ENCODE data around the gene ATP5PB.
A peak's percentile ranks its signal among the peaks of the same experiment; 100 is the strongest.

Gene ATP5PB

DNA sequence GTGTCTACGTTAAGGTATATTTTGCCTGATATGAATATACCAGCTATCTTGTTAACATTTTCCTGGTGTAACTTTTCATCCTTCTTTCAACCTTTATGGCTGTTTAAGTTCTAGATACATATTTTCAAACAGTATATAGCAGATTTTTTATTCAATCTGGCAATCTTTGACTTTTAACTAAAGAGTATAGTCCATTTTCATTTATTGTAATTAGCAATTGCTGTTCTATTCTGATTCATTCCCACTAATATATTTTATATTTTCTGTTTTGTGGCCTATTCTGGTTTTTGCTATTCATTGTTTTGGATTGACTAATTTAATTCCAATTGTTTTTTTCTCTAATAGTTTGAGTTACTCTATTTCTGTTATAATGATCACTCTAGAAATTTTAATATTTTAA is 17.2 kb downstream of the ATP5PB start:
- TF ChIP-seq, protein P1, sequence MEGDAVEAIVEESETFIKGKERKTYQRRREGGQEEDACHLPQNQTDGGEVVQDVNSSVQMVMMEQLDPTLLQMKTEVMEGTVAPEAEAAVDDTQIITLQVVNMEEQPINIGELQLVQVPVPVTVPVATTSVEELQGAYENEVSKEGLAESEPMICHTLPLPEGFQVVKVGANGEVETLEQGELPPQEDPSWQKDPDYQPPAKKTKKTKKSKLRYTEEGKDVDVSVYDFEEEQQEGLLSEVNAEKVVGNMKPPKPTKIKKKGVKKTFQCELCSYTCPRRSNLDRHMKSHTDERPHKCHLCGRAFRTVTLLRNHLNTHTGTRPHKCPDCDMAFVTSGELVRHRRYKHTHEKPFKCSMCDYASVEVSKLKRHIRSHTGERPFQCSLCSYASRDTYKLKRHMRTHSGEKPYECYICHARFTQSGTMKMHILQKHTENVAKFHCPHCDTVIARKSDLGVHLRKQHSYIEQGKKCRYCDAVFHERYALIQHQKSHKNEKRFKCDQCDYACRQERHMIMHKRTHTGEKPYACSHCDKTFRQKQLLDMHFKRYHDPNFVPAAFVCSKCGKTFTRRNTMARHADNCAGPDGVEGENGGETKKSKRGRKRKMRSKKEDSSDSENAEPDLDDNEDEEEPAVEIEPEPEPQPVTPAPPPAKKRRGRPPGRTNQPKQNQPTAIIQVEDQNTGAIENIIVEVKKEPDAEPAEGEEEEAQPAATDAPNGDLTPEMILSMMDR (IDR thresholded peaks at IDR 0.05; ENCODE audit: insufficient read depth, low read depth, low read length, missing control alignments): no peak
- no peak for DNase-seq (ENCODE audit: low read depth)
- H3K4me3 ChIP-seq (ENCODE audit: low read depth, low read length): no peak overlapping the region

DNA sequence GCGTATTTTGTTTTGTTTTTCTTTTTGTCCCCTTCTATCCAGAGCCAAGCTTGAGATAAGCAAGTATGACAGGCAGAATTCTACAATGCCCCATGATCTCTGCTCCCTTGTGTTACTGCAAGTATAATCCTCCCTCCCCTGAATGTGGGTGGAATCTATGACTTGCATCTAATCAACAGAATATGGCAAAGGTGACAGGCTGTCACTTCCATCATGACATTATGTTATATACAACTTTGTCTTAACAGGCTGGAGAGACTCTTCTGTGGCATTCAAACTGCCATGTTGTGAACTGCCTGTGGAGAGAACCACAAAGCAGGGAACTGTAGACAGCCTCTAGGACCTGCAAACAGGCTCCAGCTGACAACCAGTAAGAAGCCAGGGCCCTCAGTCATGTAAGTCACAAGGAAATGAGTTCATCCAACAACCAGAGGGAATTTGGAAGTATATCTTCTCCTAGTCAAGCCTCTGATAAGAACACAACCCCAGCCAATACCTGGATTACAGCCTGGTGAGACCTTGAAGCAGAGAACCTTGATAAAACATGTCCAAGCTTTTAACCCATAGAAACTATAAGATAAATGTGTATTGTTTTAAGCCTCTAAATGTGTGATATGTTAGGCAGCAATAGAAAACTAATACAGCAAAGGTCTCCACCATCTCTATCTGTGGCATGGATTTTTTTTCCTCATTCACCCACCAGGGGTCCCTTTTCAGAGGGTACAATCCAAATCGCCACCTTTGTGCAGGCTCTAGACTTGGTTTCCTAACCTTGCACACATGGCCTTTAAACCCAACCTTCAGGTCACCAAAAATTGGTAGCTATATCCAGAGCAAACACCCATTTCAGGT is 18.8 kb downstream of the ATP5PB start:
- TF ChIP-seq, protein P1 (IDR thresholded peaks at IDR 0.05; ENCODE audit: insufficient read depth, low read depth, low read length, missing control alignments): no peak
- DNase-seq (ENCODE audit: low read depth): no peak
- no peak overlapping the region for H3K4me3 ChIP-seq (ENCODE audit: low read depth, low read length)

DNA sequence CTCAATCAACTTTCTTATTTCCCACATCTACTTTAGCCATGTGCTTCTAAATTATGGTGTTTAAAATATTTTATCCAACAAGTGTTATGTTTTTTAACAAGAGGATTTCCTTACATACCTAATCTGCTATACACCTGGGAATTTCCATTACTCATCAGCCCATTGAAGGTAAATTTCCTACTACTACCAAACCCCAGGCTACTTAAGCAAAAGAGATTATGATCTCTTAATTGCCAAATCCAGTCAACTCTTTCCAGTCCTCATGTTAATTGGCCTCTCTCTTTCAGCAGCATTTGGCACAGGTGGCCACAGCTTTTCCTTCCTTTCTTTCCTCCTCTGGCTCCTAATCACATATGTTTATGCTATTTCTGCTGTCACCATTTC is 19.4 kb downstream of the ATP5PB start:
- TF ChIP-seq, protein P1 (IDR thresholded peaks at IDR 0.05; ENCODE audit: insufficient read depth, low read depth, low read length, missing control alignments): no peak

DNA sequence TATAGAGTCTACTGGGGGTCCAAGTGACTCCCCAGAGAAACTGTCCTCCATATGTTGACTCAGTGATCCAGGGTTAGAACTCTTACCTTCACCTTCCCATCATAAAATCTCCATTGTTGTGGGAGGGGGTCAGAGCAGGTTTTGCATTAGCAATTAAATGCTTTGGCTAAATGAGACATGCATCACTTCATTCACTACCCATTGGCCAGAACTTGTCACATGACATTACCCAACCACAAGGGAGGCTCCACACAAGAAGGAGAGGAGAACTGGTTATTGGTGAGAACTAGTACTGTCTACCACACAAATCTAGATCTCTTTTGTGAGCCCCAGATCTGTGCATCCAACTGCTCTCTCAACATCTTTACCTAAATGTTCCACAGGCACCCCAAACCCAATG is 20.3 kb downstream of the ATP5PB start:
- no peak overlapping the region for H3K4me3 ChIP-seq (ENCODE audit: low read depth, low read length)
- DNase-seq (ENCODE audit: low read depth): no peak
- TF ChIP-seq, protein P1 (IDR thresholded peaks at IDR 0.05; ENCODE audit: insufficient read depth, low read depth, low read length, missing control alignments): no peak

More for the DNA sequence above, 19.4 kb downstream of the ATP5PB start:
- no peak for DNase-seq (ENCODE audit: low read depth)
- no peak overlapping the region for H3K4me3 ChIP-seq (ENCODE audit: low read depth, low read length)

DNA sequence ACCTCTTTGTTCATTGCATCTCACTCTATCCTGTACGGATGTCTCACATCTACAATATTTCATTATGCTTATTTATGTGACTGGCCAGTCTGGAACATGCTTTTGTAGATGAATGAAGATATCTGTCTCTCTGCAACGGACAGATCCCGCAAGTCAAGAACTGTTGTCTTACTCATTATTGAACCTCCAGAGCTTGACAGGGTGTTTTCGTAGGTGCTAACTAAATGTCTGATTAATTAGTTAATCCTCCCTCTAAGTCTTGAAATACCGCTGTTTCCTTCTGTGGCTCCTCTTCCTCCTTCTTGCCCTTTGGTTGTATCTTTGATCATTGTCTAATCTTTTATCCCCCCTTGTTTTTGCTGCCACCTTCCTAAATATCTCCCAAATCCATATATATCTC is 21.3 kb downstream of the ATP5PB start:
- TF ChIP-seq, protein P1 (IDR thresholded peaks at IDR 0.05; ENCODE audit: insufficient read depth, low read depth, low read length, missing control alignments): no peak
- no peak overlapping the region for H3K4me3 ChIP-seq (ENCODE audit: low read depth, low read length)
- no peak for DNase-seq (ENCODE audit: low read depth)

DNA sequence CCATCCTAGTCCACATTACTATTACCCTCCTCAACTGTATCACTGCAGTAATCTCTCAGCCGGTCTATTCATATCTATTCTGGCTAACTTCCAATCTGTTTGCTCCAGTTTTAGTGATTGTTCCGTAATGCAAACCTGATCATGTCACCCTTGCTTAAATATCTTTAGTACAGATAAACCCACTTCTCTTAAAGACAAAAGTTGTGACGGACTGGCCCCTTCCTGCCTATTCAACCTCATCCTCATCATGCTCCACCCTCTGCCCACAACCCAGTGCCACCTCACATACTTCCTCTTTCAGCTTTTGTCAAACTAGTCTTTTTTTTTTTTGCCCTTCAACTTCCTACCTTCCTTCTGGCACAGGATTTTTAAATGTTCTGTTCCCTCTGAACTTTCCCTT is 21.7 kb downstream of the ATP5PB start:
- no peak overlapping the region for H3K4me3 ChIP-seq (ENCODE audit: low read depth, low read length)
- peak; percentile 66 for DNase-seq (ENCODE audit: low read depth)
- TF ChIP-seq, protein P1 (IDR thresholded peaks at IDR 0.05; ENCODE audit: insufficient read depth, low read depth, low read length, missing control alignments): no peak

DNA sequence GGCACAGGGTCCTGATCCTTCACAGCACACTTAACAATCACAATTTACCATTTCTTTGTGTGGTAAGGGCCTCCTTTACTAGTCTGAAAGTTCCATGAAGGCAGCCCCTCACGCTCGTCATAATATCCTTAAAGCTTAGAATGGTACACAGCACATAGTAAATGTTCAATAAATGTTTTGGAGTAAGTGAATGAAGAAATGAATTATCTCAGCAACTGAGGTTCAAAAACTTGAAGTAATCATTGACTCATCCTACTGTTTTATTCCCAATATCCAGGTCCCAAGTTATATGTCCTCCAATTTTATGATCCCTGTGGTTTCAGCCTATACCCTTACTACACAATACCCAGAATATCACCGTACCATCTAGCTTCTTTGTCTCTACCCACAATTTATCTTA is 22.3 kb downstream of the ATP5PB start:
- H3K4me3 ChIP-seq (ENCODE audit: low read depth, low read length): no peak overlapping the region
- TF ChIP-seq, protein P1 (IDR thresholded peaks at IDR 0.05; ENCODE audit: insufficient read depth, low read depth, low read length, missing control alignments): no peak
- DNase-seq (ENCODE audit: low read depth): no peak
